ENCODE results near the gene ASIC3. TPM values are rescaled to one million over a fixed set of nuclear protein-coding genes. Genes with fewer than 3 reads are reported as not detected.
A peak's percentile ranks its signal among the peaks of the same experiment; 100 is the strongest.

The ASIC3 gene
- total and polyA plus RNA-seq, 2 donors (not counting 3 experiments of a cell fraction or from before 2014, with no cell fraction given): 0.69 to 0.70 TPM

- no peaks in the 10 kb centered on the region for H3K9me1 ChIP-seq (replicated peaks; ENCODE audit: control insufficient read depth, extremely low read depth, insufficient read depth, low read length)
- H3K27ac ChIP-seq (ENCODE audit: insufficient read depth, low read depth, low read length): no peak overlapping the region
- no peak overlapping the region for H3K4me3 ChIP-seq (replicated peaks in 1 of 3; ENCODE audit: insufficient read depth in 1 of 3, low read depth in 1 of 3, low read length in 3 of 3)
- H2AFZ ChIP-seq (ENCODE audit: low read depth, low read length): no peak overlapping the region
- TF ChIP-seq POLR2A (IDR thresholded peaks at IDR 0.05; ENCODE audit: low read depth, low read length) (no peak), CTCF (IDR thresholded peaks at IDR 0.05; ENCODE audit: extremely low read depth in 1 of 2, insufficient read depth in 1 of 2, low read depth in 1 of 2, low read length in 2 of 2) (peak in 1 of 2 donors; percentile 16), EZH2 (IDR thresholded peaks at IDR 0.05; ENCODE audit: borderline replicate concordance, low read depth, low read length, severe bottlenecking) (no peak)
- H3K4me2 ChIP-seq (ENCODE audit: insufficient read depth, low read length): no peak overlapping the region
- intact Hi-C loops (cut with micrococcal nuclease) (no loop called here), dilution Hi-C loops (cut with MboI; ENCODE audit: extremely low pct_ligation_motif_present, low sequenced_read_pairs) (no loop called here)
- peaks cover 37% of the 10 kb centered on the region for H3K4me1 ChIP-seq (ENCODE audit: control insufficient read depth, extremely low read depth, insufficient read depth, low read length)
- FAIRE-seq (no peak), DNase-seq (ENCODE audit: low read depth, low spot score) (no peak)
- no TSS peak for BruUV-seq (replicated peaks)
- no peaks in the 10 kb centered on the region for H3K27me3 ChIP-seq (ENCODE audit: control insufficient read depth in 2 of 2, insufficient read depth in 2 of 2, low read length in 2 of 2)
- H3K9ac ChIP-seq (replicated peaks; ENCODE audit: extremely low read depth, insufficient read depth, low read length): no peak overlapping the region
- CTCF ChIA-PET: interaction anchor here (1.0 to 9.4 kb wide), 14 partner anchors 9 to 111 kb away, joined by 3 to 107 read pairs (median 8); partner anchors contain the start of genes ATG9B and NOS3
- H4K20me1 ChIP-seq (replicated peaks; ENCODE audit: control insufficient read depth, extremely low read depth, insufficient read depth, low read length): no peaks in the 10 kb centered on the region
- POLR2A ChIA-PET: no interaction called here
- peaks cover 0 to 27% of the 10 kb centered on the region in 2 experiments for H3K36me3 ChIP-seq (ENCODE audit: control insufficient read depth in 2 of 2, extremely low read depth in 1 of 2, insufficient read depth in 2 of 2, low read length in 2 of 2)
- no peaks in the 10 kb centered on the region for H3K79me2 ChIP-seq (ENCODE audit: control insufficient read depth, insufficient read depth, low read length)
- no peaks in the 10 kb centered on the region for H3K9me3 ChIP-seq (replicated peaks; ENCODE audit: control insufficient read depth, insufficient read depth, low read length)
These were observed 38.8 kb upstream of the ASIC3 start for GRCh38 chr7:151009327-151010036.

GRCh38 chr7:151010037-151010306, 38.4 kb upstream of the ASIC3 start:
- no peak overlapping the region for H2AFZ ChIP-seq (ENCODE audit: low read depth, low read length)
- H3K9ac ChIP-seq (replicated peaks; ENCODE audit: extremely low read depth, insufficient read depth, low read length): no peak overlapping the region
- H3K79me2 ChIP-seq (ENCODE audit: control insufficient read depth, insufficient read depth, low read length): no peaks in the 10 kb centered on the region
- TF ChIP-seq JUN (IDR thresholded peaks at IDR 0.05; ENCODE audit: borderline replicate concordance, insufficient read depth, insufficient read length, low read depth): no peak
- TF ChIP-seq CTCF (IDR thresholded peaks at IDR 0.05; ENCODE audit: extremely low read depth in 1 of 2, insufficient read depth in 1 of 2, low read depth in 1 of 2, low read length in 2 of 2): no peak
- TF ChIP-seq GATA2 (IDR thresholded peaks at IDR 0.05; ENCODE audit: insufficient read depth, insufficient read length, low read depth, low read length): no peak
- no peak for TF ChIP-seq POLR2A (IDR thresholded peaks at IDR 0.05; ENCODE audit: low read depth, low read length)
- no peak for TF ChIP-seq MYC (IDR thresholded peaks at IDR 0.05; ENCODE audit: low read depth, low read length)
- no peak for TF ChIP-seq POLR2AphosphoS5 (IDR thresholded peaks at IDR 0.05; ENCODE audit: insufficient read depth, low read depth, low read length)
- TF ChIP-seq FOS (IDR thresholded peaks at IDR 0.05; ENCODE audit: borderline replicate concordance, insufficient read depth, low read length): no peak
- no peak for TF ChIP-seq MAX (IDR thresholded peaks at IDR 0.05; ENCODE audit: insufficient read depth, insufficient read length)
- TF ChIP-seq EZH2 (IDR thresholded peaks at IDR 0.05; ENCODE audit: borderline replicate concordance, low read depth, low read length, severe bottlenecking): no peak
- FAIRE-seq: no peak
- peaks cover 0 to 27% of the 10 kb centered on the region in 2 experiments for H3K36me3 ChIP-seq (ENCODE audit: control insufficient read depth in 2 of 2, extremely low read depth in 1 of 2, insufficient read depth in 2 of 2, low read length in 2 of 2)
- H3K9me1 ChIP-seq (replicated peaks; ENCODE audit: control insufficient read depth, extremely low read depth, insufficient read depth, low read length): no peaks in the 10 kb centered on the region
- BruUV-seq (replicated peaks): no TSS peak
- no peak for DNase-seq (ENCODE audit: low read depth, low spot score)
- H3K27ac ChIP-seq (ENCODE audit: insufficient read depth, low read depth, low read length): no peak overlapping the region
- intact Hi-C loops (cut with micrococcal nuclease): no loop called here
- dilution Hi-C loops (cut with MboI; ENCODE audit: extremely low pct_ligation_motif_present, low sequenced_read_pairs): no loop called here
- no peaks in the 10 kb centered on the region for H4K20me1 ChIP-seq (replicated peaks; ENCODE audit: control insufficient read depth, extremely low read depth, insufficient read depth, low read length)
- H3K4me3 ChIP-seq (replicated peaks in 1 of 3; ENCODE audit: insufficient read depth in 1 of 3, low read depth in 1 of 3, low read length in 3 of 3): no peak overlapping the region
- H3K4me2 ChIP-seq (ENCODE audit: insufficient read depth, low read length): no peak overlapping the region
- ChIA-PET POLR2A (no interaction called here), CTCF (interaction anchor here (1.0 to 9.4 kb wide), 10 partner anchors 10 to 112 kb away, joined by 3 to 107 read pairs (median 12); partner anchors contain the start of genes ATG9B and NOS3)
- no peaks in the 10 kb centered on the region for H3K27me3 ChIP-seq (ENCODE audit: control insufficient read depth in 2 of 2, insufficient read depth in 2 of 2, low read length in 2 of 2)
- H3K9me3 ChIP-seq (replicated peaks; ENCODE audit: control insufficient read depth, insufficient read depth, low read length): no peaks in the 10 kb centered on the region
- peaks cover 35% of the 10 kb centered on the region for H3K4me1 ChIP-seq (ENCODE audit: control insufficient read depth, extremely low read depth, insufficient read depth, low read length)

Data from endothelial cell of umbilical vein (primary cell).